GM21825 (cell line): ENCODE data around the gene SS18L1.

ENCODE experiments used
- ATAC-seq: cut with Tn5 transposase; IDR thresholded peaks from one replicate; pipeline ENCODE4 v1.9.1; 2021; ENCODE audit warnings: mild to moderate bottlenecking, moderate library complexity; ENCODE audit not compliant: unreplicated experiment

SS18L1 gene

DNA sequence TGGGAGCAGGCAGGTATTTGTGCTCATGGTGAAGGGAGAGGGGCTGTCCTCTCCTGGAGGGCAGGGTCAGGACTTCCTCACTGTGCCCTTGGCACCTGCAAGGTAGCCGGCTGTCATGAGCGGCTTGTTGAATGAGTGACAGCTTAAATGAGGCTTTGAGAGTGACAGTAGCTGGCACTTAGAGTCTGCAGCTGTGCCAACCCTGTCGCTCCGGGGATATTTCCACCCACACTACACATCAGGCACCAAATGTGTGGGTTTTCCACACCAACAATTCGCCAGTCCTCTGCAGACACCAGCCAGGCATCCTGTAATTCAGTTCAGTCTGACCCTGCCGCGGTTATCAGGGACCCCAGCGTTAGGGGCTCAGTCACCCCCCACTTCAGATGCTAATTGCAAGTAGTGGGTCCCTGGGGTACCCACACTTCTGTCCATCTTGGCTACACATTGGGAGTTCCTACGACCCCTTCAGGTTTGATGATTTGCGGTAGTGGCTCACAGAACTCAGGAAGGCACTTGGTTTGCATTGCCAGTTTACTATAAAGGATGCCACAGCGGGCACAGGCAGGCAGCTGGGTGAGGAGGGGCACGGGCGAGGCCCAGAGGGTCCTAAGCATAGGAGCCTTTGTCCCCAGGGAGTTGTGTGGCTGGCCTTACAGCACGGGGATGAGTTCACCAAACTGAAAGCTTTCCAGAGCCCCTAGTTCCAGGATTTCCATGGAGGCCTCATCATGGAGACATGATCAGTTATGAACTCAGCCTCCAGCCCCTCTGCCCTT, 48.4 kb downstream of the SS18L1 start:
- no peak for ATAC-seq

DNA sequence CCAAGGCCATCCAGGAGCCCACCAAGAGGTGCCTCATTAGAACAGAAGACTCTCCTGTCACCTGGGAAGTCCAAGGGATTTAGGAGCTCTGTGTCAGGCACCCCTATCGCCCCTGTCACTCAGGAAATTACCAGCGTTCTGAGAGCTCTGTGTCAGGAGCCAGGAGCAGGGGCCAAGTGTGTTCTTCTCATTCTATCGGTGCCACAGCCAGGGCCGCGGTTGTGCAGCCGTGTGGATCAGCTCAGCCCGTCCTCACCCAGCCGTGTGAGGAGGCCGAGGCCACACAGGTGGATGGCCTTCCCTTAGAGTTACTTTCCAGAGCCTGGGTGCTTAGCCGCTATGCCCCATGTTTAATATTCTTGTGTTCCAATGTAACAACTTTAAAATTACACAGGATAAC, 49.1 kb downstream of the SS18L1 start:
- no peak for ATAC-seq

DNA sequence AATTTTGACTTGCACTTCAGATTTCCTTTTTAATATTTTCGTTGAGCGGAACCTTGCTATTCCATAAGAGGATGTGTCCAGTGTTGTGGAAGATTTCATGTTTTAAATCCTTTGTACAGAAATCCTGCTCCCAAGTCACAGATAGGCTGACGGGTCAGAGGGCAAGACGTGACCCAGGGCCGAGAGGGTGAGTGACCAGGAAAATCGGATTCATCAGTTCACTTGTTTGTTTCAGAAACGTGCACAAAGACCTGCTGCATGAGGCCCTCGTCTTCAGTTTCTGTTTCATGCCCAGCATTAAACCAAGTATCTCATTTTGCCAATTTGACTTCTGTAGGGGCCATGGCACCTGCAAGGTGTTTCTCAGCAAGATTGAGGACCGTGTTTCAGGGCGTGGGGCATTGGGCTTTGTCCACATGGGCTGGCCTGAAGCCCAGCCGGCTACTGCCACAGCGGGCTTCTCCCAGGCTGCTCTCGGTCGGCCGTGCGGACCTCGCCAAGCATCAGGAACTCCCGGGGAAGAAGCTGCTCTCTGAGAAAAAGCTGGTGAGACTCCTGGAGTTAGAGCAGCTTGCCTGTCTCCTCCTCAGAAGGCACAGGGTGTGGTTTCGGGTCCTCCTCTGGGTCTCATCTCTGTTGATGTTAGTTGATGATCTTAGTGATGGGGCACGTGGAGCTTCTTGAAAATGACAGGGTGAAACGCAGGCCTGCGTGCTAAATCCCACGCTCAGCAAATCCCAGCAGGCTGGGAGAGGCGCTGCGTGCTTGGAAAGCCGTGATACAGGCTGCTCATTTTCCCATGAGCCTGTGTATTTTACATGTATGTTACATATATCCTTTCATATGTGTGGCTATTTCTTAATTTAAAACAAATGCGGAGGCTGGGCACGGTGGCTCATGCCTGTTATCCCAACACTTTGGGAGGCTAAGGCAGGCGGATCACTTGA, 49.8 kb downstream of the SS18L1 start:
- no peak for ATAC-seq

DNA sequence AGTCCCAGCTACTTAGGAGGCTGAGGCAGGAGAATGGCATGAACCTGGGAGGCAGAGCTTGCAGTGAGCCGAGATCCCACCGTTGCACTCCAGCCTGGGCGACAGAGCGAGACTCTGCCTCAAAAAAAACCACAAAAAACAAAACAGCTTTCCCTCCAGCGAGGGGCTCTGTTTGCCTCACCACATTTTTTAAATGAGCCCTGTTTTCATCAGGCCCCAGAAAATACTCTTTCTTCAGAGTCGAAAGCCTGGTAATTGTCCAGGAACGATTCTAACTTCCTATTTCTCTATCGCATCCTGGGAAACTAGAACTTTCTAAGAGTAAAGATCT, 51.5 kb downstream of the SS18L1 start:
- no peak for ATAC-seq

DNA sequence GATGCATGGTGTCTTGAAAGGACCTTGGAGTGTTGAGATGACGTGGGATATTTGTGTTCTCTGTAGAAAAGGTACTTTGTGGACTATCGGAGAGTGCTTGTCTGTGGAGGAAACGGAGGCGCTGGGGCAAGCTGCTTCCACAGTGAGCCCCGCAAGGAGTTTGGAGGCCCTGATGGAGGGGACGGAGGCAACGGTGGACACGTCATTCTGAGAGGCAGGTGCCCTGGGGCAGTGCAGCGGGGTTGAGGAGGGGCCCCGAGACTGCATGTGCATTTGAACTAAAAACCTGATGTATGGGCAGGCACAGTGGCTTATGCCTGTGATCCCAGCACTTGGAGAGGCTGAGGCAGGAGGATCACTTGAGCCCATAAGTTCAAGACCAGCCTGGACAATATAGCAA, 52.2 kb downstream of the SS18L1 start:
- ATAC-seq = no peak

DNA sequence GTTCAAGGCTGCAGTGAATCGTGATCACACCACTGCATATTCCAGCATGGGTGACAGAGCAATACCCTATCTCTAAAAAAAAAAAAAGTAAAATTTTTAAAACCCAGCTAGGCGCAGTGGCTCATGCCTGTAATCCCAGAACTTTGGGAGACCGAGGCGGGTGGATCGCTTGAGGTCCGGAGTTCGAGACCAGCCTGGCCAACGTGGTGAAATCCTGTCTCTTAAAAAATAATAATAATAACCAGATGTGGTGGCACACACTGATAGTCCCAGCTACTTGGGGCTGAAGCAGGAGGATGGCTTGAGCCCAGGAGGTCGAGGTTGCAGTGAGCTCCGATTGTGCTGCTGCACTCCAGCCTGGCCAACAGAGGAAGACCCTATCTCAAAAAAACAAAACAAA, 52.7 kb downstream of the SS18L1 start:
- no peak for ATAC-seq

DNA sequence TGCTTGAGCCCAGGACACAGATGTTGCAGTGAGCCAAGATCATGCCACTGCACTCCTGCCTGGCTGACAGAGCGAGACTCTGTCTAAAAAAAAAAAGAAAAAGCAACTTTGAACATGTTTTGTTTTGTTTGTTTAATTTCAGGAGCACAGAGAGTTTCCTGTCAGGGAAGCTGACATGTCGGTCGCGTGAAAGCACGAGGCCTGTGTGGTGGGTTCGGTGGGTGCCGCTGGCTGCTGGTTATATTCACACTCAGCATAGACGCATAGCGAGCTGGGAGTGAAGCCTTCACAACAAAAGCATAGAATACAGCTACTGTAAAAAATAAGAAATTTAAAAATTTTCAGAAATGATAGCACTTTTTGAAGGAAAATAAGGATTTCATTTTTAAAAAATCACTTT, 53.7 kb downstream of the SS18L1 start:
- no peak for ATAC-seq

DNA sequence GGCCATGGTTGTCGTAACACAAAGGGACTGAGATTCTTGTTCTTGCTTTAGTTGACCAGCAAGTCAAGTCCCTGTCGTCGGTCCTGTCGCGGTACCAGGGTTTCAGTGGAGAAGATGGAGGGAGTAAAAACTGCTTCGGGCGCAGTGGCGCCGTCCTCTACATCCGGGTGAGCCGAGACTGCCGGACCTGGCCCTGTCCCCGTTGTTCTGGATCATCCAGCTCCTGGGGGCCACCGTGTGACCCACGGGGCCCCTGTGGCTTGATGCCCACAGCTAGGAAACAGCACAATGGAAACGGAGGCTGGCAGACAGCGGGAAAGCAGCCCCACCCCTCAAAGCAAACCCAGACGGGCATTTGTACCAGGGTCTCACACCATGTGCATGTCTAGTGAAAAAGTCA, 54.2 kb downstream of the SS18L1 start:
- no peak for ATAC-seq

DNA sequence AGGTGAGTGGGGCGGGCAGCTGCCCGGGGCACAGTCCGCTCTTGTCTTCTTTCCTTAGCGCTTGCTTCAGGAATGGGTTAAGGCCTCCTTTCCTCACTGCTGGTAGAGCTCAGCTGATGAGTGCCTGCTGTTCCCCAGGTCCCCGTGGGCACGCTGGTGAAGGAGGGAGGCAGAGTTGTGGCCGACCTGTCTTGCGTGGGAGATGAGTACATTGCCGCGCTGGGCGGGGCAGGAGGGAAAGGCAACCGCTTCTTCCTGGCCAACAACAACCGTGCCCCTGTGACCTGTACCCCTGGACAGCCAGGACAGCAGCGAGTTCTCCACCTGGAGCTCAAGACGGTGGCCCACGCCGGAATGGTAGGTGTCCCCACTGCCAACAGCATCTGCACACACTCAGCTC, 54.9 kb downstream of the SS18L1 start:
- no peak for ATAC-seq

DNA sequence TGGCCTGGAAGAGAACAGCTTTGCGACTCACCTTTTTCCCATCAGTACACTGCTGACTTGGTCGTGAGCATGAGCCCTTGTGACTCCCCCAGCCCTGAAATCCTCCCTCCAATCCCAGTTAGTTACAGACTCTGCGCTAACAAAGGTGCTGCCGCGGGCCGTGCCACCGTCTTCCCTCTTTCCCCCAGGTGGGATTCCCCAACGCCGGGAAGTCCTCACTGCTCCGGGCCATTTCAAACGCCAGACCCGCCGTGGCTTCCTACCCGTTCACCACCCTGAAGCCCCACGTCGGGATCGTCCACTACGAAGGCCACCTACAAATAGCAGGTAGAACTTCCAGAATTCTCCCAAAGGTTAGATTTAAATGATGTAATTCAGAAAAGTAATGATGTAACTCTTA, 55.4 kb downstream of the SS18L1 start:
- ATAC-seq = no peak

DNA sequence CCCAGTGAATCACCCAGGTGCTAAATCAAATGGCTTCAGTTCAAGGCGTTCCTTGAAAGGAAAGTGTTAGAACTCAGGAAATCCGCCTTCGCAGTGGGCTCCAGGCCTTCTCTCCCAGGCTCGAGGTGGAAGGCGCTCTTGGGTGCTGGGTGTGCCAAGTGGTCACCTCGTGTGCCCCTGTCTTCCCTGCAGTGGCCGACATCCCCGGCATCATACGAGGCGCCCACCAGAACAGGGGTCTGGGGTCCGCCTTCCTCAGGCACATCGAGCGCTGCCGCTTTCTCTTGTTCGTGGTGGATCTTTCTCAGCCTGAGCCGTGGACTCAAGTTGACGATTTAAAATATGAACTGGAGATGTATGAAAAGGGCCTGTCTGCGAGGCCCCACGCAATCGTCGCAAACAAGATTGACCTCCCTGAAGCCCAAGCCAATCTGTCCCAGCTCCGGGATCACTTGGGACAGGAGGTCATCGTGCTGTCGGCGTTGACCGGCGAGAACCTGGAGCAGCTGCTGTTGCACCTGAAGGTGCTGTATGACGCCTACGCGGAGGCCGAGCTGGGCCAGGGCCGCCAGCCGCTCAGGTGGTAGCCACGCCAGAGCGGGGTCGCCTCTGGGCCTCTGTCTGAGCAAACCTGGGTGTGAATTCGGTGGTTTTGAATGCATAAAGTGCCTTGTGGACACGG, 57.1 kb downstream of the SS18L1 start:
- ATAC-seq = no peak

DNA sequence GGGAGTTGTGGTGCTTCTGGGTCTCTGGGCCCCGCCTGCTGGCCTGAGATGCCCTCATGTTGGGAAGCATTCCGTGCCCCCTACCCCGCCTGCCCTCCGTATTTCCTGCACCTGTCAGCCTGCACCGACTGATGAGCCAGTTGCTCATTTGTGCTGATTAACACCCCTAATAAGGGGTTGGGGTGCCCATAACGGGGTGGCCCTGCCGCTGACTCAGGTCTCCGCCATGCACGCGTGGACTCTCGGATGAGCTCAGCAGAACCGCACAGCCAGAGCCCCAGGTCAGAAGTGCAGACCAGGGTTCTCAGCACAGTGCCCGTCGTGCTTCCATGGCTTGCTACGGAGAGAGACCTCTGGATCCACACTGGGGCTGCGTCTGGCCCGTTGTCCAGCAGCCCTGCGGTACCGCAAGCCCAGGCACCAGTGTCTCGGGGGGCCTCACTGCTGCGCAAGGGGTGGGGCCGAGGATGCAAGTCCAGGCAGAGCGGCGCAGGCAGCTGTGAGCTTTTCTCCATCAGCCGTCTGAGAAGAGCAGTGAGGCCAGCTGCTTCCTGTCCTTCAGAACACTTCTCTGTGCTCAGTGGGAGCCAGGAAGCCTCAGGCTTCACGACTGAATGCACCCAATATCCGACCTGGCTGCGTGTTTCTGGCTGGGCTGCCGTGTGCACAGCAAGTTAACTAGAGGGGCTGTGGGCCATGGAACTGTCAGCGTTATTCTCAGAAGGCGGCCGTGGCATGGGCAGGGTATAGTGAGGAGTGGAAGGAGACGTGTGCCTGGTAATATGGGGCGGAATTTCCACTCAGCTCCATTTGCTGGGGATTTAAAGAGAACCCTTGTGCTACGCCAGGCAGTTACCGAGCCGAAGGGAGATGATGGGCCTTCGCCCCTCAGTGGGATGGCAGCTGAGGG, 57.9 kb downstream of the SS18L1 start:
- no peak for ATAC-seq

DNA sequence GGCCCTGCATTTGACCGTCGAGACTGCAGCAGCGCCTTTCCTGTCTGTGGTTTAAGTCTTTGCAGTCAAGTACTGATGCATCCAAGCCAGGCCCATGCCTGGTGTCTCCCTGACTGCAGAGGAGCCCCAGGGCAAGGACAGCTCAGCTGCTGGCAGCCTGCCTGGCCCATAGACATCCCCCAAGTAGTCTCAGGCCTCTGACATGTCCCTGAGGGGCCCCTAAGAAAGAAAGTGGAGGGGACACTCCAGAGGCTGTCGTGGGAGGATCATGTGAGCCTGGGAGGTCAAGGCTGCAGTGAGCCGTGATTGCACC, 58.5 kb downstream of the SS18L1 start:
- no peak for ATAC-seq

DNA sequence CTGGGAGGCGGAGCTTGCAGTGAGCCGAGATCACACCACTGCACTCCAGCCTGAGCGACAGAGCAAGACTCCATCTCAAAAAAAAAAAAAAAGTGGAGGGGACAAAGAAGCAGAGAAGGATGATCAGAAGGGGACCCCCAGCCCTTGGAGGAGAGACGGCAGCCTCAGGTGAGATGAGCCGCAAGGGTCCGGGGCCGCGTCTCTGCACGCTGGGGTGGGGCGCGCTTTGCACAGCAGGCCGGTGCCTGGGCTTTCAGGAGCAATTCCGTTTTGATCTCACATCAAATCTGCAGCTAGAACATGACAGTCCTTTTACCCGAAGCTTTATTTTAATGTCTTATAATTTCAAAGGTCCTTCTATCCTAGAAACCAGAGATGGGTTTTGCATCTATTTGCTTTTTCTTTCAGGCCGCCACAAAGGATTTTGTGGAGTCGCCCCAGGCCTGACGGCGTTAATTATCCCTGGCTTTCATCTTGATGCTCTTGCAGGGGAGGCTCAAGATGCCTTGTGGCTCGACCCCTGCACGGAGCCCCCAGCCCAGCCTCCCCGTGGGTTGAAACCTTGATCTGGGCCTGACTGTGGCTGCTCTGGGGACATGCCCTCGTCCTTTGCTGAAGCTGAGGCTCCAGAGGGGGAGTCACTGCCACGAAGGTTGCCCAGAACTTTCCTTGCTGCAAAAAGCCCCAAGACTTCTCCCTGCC, 59.3 kb downstream of the SS18L1 start:
- ATAC-seq = no peak

DNA sequence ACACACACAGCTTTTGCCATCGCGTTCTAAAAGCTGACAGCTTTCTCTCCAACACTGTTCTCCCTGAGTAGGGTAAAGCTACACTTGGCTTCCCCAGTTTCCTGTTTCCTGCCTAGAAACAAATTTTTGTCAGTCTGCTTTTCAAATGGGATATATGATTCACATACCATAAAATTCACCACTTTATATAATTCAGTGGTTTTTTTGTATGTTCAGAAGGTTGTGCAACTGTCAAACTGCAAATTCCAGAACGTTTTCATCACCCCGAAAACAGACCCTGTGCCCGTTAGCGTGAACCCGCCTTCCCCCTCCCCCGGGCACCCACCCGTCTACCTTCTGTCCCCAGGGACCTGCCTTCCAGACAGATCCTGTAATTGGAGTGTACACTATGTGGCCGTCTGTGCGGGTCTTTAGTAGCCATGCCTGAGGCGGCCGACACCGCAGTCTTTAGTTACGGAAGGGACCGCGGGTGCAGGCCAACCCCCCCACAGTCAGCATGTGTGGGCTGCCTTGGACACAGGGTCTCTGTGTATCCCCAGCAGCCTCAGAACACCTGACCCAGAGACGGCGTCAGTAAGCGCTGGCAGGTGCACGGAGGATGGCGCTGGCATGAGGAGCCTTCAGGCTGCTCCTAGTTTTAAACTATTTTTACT, 59.9 kb downstream of the SS18L1 start:
- ATAC-seq = no peak

DNA sequence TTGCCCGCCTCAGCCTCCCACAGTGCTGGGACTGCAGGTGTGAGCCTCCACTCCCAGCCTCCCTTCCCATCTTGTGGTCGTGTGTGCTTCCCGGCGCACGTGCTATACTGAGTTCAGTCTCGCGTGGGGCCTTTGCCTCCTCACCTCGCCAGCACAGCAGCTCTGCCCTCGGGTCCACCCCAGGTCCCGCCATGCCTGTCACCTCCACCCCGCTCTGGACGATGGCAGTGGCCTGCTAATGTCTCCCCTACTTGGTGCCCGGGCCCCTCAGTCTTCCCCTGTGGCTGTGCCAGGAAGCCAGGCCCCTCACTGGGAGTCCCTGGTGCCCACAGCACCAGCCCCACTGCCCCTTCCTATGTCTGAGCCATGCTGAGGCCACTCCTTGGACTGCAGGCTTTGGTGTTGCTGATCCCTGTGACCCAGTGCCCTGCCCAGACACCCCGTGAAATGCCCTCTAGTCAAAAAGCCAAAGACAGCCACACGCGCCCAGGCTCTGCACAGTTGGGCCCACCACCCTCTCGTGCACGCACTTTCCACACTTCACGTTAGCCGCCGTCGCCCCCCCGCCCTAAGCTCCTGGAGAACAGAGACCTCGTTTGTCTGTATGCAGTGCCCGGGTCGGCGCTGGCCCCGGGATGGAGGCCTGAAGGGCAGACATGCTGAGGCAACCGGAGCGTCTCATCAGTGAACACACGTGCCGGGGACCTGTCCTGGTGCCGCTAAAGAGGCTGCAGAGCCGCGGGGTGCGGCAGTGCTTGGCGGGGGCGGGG, 62.2 kb downstream of the SS18L1 start:
- no peak for ATAC-seq

DNA sequence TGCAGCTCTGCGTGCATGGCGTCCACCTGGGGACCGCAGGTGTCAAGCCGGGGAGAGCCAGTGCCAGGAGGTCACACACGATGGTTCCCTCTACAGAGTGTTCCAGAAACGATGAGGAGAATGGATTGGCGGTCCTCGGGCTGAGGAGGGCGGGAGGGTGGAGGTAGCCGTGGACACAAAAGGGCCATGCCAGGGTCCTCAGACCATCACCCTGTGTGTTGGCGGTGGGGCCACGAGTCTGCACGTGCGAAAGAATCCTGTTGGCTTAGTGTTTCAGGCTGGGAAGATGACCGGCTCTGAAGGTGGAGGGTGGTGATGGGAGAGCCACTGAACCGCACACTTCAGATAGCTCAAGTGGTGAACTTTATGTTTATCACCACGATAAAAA, 62.8 kb downstream of the SS18L1 start:
- no peak for ATAC-seq

DNA sequence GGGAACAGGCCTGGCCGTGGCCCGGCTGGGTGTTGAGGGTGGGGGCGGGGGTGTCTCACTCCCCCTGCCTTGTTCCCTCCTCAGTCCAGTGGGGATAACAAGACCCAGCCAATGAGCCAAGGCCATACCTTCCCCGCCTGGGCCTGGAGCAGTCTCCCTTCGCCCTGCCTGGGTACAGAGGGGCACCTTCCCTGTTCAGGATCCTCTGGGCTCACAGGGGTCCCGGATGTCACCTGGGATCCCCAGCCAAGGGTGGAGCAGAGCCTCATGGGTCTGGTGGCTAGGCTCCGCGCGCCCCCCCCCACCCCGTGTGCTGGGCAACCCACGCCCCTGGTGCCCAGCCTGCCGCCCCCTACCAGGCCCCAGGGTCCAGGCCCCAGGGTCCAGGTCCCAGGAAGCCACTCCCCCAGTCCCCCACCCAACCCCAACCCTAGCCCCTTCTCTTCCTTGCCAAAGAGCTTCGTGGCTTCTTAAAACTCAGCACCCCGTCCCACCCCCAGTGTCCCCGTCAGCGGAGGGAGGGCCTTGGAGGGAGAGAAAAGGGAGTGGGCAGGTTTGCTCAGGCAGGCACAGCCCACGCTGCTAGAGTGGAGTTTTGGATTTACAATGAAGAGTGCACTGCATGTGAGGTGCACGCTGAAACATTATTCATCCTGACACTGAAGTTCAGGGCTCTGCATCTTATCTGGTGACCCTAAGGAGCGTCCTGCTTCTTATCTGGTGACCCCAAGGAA, 64.7 kb downstream of the SS18L1 start:
- ATAC-seq = no peak
